K562 (cell line): ENCODE measurements around the gene CCN5. TPM values are rescaled to one million over a fixed set of nuclear protein-coding genes. Genes with fewer than 3 reads are reported as not detected.

ENCODE experiments used
- C11orf30 ChIP-seq: fragments of 450-650 bp; IDR thresholded peaks from 2 replicates; pipeline ENCODE4 v1.6.1; 2016; ENCODE audit warnings: low read depth, mild to moderate bottlenecking
- KLF13 ChIP-seq: fragments of 450-650 bp; IDR thresholded peaks from 2 replicates; pipeline ENCODE4 v1.6.1; 2016; ENCODE audit warnings: missing genetic modification characterization, low read depth, mild to moderate bottlenecking, missing compliant biosample characterization, moderate library complexity, borderline replicate concordance
- LEF1 ChIP-seq: fragments of 450-650 bp; IDR thresholded peaks from 2 replicates; pipeline ENCODE4 v1.6.1; 2016; ENCODE audit warnings: mild to moderate bottlenecking
- MTA1 ChIP-seq: fragments of 450-650 bp; IDR thresholded peaks from 2 replicates; pipeline ENCODE4 v1.6.1; 2017; ENCODE audit warnings: borderline replicate concordance
- NUFIP1 ChIP-seq: fragments of 450-650 bp; IDR thresholded peaks from 2 replicates; pipeline ENCODE4 v1.6.1; 2018; ENCODE audit not compliant: partially characterized antibody
- PTRF ChIP-seq: fragments of 450-650 bp; IDR thresholded peaks from 2 replicates; pipeline ENCODE4 v1.6.1; 2016; ENCODE audit warnings: mild to moderate bottlenecking, missing genetic modification characterization, missing compliant biosample characterization
- RBM25 ChIP-seq: fragments of 200-400 bp; formaldehyde crosslinking; IDR thresholded peaks from 2 replicates; pipeline ENCODE4 v1.6.1; 2018; ENCODE audit warnings: low read length, low read depth, moderate library complexity; ENCODE audit not compliant: severe bottlenecking
- SMAD3 ChIP-seq: fragments of 450-650 bp; formaldehyde crosslinking; conservative IDR thresholded peaks from 2 replicates; pipeline ENCODE4 v1.4.0; 2020; ENCODE audit warnings: mild to moderate bottlenecking
- SMAD4 ChIP-seq: fragments of 250-450 bp; sonication (Bioruptor Pico); conservative IDR thresholded peaks from 2 replicates; pipeline ENCODE4 v1.8.0; 2021; ENCODE audit warnings: inconsistent platforms, mild to moderate bottlenecking, moderate library complexity
- ZBTB1 ChIP-seq: sonication (generic); formaldehyde crosslinking; IDR thresholded peaks from 2 replicates; pipeline ENCODE4 v1.8.1; 2023; ENCODE audit warnings: missing genetic modification reagents, low read depth, mild to moderate bottlenecking, borderline replicate concordance
- ZNF436 ChIP-seq: fragments of 250-450, 450-650 bp; sonication (Bioruptor Pico); formaldehyde crosslinking; IDR thresholded peaks from 2 replicates; pipeline ENCODE4 v1.7.0; 2020; ENCODE audit warnings: mild to moderate bottlenecking
- ZNF77 ChIP-seq: fragments of 250-450 bp; sonication (Bioruptor Pico); IDR thresholded peaks from 2 replicates; pipeline ENCODE4 v1.5.0; 2020
- ZNF780A ChIP-seq: fragments of 250-450 bp; sonication (Bioruptor Pico); IDR thresholded peaks from 2 replicates; pipeline ENCODE4 v1.5.0; 2021; ENCODE audit warnings: mild to moderate bottlenecking
- polyA plus RNA-seq, 8 experiments: library from polyadenylated mRNA; depleted of rRNA in 4 of 8; stranded (reverse) in 5 of 8; unstranded in 3 of 8; fragments of >200 nt; fragmentation: Nextera tagmentation in 2 of 8; fragmentation: Illumina TruSeq in 1 of 8; extraction: Ambion mirVana in 2 of 8; extraction: Trizol in 1 of 8; gene quantifications; 2 replicates each; pipeline versions ENCODE4 v1.2.1 to v1.2.3, GENCODE V29; 2011 to 2014; ENCODE audit warnings: inconsistent platforms in 1 of 8, missing spikeins in 1 of 8
- total RNA-seq, 7 experiments: library from RNA; depleted of rRNA in 6 of 7; stranded (reverse); fragments of >200 nt in 6 of 7; fragmentation: Illumina TruSeq in 2 of 7; extraction: Trizol in 2 of 7; gene quantifications; 2 replicates each; pipeline versions ENCODE4 v1.2.1 to v1.2.3, GENCODE V29; 2011 to 2021; ENCODE audit warnings: low replicate concordance in 1 of 7
- TF ChIP-seq, protein P1 (sequence below): sonication (generic); formaldehyde crosslinking; IDR thresholded peaks from 2 replicates; pipeline ENCODE4 v1.8.0; 2022; ENCODE audit warnings: missing genetic modification reagents, mild to moderate bottlenecking, moderate library complexity, borderline replicate concordance
- TF ChIP-seq, protein P2 (sequence below), 2 experiments: fragments of 450-650 bp; IDR thresholded peaks; 2 replicates each; pipeline ENCODE4 v1.6.1; 2016; ENCODE audit warnings: mild to moderate bottlenecking in 2 of 2, borderline replicate concordance in 1 of 2, low read depth in 1 of 2, moderate library complexity in 1 of 2
- TF ChIP-seq, protein P3 (sequence below): sonication (generic); formaldehyde crosslinking; IDR thresholded peaks from 2 replicates; pipeline ENCODE4 v1.8.1; 2022; ENCODE audit warnings: missing genetic modification reagents
- TF ChIP-seq, protein P4 (sequence below), 2 experiments: IDR thresholded peaks; 2 replicates each; pipeline ENCODE4 v1.6.1; 2011; ENCODE audit warnings: borderline replicate concordance in 1 of 2, control low read depth in 1 of 2, low read depth in 1 of 2, low read length in 1 of 2, mild to moderate bottlenecking in 1 of 2, mixed read lengths in 1 of 2, moderate library complexity in 1 of 2; ENCODE audit not compliant: insufficient read depth in 1 of 2, insufficient read length in 1 of 2, poor library complexity in 1 of 2, severe bottlenecking in 1 of 2; ENCODE audit errors: extremely low read depth in 1 of 2

CCN5 gene
- total and polyA plus RNA-seq, 9 of the 15 experiments (the other 6 are each of a cell fraction or from before 2014, with no cell fraction given): not detected

DNA sequence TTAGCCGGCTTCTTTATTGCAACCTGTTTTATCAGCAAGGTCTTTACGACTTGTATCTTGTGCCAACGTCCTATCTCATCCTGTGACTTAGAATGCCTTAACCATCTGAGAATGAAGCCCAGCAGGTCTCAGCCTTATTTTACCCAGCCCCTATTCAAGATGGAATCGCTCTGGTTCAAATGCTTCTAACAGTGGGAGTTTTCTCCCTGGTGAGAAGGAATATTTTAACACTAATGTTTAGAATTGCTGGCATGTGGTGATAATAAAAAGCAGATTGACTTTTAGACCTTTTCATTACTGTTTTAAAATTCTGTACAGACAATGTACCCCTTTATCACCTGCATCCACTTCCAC is 20.6 kb downstream of the CCN5 start (continued):
- TF ChIP-seq RBM25 (no peak), ZBTB1 (no peak), SMAD4 (CRISPR knock-in tag) (peak; percentile 45; the same call in 1 of the 2 replicates), ZNF77 (CRISPR knock-in tag) (no peak), MTA1 (no peak), SMAD3 (CRISPR knock-in tag) (no peak), ZNF436 (CRISPR knock-in tag) (no peak), C11orf30 (no peak), NUFIP1 (no peak), ZNF780A (CRISPR knock-in tag) (no peak), LEF1 (no peak), PTRF (peak; percentile 75), KLF13 (tag) (no peak)
- TF ChIP-seq, protein P1, sequence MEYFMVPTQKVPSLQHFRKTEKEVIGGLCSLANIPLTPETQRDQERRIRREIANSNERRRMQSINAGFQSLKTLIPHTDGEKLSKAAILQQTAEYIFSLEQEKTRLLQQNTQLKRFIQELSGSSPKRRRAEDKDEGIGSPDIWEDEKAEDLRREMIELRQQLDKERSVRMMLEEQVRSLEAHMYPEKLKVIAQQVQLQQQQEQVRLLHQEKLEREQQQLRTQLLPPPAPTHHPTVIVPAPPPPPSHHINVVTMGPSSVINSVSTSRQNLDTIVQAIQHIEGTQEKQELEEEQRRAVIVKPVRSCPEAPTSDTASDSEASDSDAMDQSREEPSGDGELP: no peak
- TF ChIP-seq, protein P2, sequence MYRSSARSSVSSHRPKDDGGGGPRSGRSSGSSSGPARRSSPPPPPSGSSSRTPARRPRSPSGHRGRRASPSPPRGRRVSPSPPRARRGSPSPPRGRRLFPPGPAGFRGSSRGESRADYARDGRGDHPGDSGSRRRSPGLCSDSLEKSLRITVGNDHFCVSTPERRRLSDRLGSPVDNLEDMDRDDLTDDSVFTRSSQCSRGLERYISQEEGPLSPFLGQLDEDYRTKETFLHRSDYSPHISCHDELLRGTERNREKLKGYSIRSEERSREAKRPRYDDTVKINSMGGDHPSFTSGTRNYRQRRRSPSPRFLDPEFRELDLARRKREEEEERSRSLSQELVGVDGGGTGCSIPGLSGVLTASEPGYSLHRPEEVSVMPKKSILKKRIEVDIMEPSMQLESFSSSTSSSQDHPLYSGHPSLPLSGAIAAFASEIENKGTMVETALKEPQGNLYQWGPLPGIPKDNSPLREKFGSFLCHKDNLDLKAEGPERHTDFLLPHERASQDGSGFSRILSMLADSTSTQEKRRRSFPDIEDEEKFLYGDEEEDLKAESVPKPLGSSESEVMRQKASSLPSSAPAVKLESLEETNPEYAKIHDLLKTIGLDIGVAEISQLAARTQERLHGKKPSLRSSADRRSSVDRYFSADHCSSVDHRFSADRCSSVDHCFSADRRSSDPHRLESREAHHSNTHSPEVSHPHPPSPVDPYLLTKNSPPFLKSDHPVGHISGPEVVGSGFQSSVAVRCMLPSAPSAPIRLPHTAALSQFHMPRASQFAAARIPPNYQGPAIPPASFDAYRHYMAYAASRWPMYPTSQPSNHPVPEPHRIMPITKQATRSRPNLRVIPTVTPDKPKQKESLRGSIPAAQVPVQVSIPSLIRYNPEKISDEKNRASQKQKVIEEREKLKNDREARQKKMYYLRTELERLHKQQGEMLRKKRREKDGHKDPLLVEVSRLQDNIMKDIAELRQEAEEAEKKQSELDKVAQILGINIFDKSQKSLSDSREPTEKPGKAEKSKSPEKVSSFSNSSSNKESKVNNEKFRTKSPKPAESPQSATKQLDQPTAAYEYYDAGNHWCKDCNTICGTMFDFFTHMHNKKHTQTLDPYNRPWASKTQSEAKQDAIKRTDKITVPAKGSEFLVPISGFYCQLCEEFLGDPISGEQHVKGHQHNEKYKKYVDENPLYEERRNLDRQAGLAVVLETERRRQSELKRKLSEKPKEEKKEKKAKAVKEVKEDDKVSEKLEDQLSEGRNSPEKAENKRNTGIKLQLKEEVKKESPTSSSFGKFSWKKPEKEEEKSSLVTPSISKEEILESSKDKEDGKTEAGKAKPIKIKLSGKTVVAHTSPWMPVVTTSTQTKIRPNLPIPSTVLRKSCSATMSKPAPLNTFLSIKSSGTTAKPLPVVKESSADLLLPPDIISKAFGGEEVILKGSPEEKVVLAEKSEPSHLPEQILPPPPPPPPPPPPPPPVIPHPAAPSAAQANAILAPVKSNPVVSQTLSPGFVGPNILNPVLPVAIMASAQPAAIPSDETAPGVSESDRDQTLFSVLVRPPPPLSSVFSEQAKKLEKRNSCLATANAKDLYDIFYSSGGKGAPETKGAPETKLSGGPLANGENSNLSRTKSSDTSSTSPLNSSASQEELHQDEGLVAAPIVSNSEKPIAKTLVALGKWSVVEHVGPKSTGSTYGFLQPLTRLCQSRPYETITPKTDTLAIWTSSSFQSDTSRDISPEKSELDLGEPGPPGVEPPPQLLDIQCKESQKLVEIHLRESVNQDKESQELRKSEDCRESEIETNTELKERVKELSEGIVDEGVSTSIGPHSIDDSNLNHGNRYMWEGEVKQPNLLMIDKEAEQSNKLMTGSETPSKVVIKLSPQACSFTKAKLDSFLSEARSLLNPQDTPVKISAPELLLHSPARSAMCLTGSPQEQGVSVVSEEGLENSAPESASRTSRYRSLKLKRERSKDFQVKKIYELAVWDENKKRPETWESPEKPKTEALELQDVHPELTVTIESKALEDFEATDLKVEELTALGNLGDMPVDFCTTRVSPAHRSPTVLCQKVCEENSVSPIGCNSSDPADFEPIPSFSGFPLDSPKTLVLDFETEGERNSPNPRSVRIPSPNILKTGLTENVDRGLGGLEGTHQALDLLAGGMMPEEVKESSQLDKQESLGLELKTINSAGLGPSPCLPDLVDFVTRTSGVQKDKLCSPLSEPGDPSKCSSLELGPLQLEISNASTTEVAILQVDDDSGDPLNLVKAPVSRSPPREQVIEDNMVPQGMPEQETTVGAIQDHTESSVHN (IDR thresholded peaks at IDR 0.05; ENCODE audit: borderline replicate concordance in 1 of 2, low read depth in 1 of 2): no peak
- TF ChIP-seq, protein P3, sequence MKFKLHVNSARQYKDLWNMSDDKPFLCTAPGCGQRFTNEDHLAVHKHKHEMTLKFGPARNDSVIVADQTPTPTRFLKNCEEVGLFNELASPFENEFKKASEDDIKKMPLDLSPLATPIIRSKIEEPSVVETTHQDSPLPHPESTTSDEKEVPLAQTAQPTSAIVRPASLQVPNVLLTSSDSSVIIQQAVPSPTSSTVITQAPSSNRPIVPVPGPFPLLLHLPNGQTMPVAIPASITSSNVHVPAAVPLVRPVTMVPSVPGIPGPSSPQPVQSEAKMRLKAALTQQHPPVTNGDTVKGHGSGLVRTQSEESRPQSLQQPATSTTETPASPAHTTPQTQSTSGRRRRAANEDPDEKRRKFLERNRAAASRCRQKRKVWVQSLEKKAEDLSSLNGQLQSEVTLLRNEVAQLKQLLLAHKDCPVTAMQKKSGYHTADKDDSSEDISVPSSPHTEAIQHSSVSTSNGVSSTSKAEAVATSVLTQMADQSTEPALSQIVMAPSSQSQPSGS (CRISPR knock-in tag): no peak
- TF ChIP-seq, protein P4, sequence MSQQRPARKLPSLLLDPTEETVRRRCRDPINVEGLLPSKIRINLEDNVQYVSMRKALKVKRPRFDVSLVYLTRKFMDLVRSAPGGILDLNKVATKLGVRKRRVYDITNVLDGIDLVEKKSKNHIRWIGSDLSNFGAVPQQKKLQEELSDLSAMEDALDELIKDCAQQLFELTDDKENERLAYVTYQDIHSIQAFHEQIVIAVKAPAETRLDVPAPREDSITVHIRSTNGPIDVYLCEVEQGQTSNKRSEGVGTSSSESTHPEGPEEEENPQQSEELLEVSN (IDR thresholded peaks at IDR 0.05; ENCODE audit: borderline replicate concordance in 1 of 2, extremely low read depth in 1 of 2, insufficient read depth in 1 of 2, insufficient read length in 1 of 2, low read depth in 1 of 2, low read length in 1 of 2, poor library complexity in 1 of 2, severe bottlenecking in 1 of 2): no peak
